H1 (cell line): ENCODE results near the gene KCNQ2.

ENCODE experiments used
- CEBPB ChIP-seq: IDR thresholded peaks from 2 replicates; pipeline ENCODE4 v1.6.1; 2012; ENCODE audit warnings: low read depth, low read length
- FOSL1 ChIP-seq: IDR thresholded peaks from 2 replicates; pipeline ENCODE4 v1.6.1; 2011; ENCODE audit warnings: mild to moderate bottlenecking, low read depth, low read length, moderate library complexity; ENCODE audit not compliant: insufficient read depth
- POLR2AphosphoS5 ChIP-seq: IDR thresholded peaks from 2 replicates; pipeline ENCODE4 v1.6.1; 2011; ENCODE audit warnings: low read depth, low read length
- POU5F1 ChIP-seq: IDR thresholded peaks from 2 replicates; pipeline ENCODE4 v1.6.1; 2011; ENCODE audit warnings: low read depth, mild to moderate bottlenecking, low read length, moderate library complexity
- RXRA ChIP-seq: IDR thresholded peaks from 2 replicates; pipeline ENCODE4 v1.6.1; 2011; ENCODE audit warnings: low read depth, mild to moderate bottlenecking, low read length, moderate library complexity; ENCODE audit not compliant: insufficient read depth
- SRF ChIP-seq: IDR thresholded peaks from 2 replicates; pipeline ENCODE4 v1.6.1; 2011; ENCODE audit warnings: mild to moderate bottlenecking, low read depth, low read length, moderate library complexity
- TF ChIP-seq, protein P1 (sequence below), 3 experiments: IDR thresholded peaks; 1 replicate in 2 of 3; 2 replicates in 1 of 3; pipeline versions ENCODE4 v1.5.1 to v1.6.1; 2011; ENCODE audit warnings: low read length in 3 of 3, mild to moderate bottlenecking in 3 of 3, inconsistent platforms in 2 of 3, low read depth in 1 of 3, moderate library complexity in 1 of 3; ENCODE audit not compliant: insufficient read depth in 1 of 3; ENCODE audit errors: control extremely low read depth in 1 of 3
- TF ChIP-seq, protein P2 (sequence below): IDR thresholded peaks from 2 replicates; pipeline ENCODE4 v1.6.1; 2012; ENCODE audit warnings: inconsistent platforms

DNA sequence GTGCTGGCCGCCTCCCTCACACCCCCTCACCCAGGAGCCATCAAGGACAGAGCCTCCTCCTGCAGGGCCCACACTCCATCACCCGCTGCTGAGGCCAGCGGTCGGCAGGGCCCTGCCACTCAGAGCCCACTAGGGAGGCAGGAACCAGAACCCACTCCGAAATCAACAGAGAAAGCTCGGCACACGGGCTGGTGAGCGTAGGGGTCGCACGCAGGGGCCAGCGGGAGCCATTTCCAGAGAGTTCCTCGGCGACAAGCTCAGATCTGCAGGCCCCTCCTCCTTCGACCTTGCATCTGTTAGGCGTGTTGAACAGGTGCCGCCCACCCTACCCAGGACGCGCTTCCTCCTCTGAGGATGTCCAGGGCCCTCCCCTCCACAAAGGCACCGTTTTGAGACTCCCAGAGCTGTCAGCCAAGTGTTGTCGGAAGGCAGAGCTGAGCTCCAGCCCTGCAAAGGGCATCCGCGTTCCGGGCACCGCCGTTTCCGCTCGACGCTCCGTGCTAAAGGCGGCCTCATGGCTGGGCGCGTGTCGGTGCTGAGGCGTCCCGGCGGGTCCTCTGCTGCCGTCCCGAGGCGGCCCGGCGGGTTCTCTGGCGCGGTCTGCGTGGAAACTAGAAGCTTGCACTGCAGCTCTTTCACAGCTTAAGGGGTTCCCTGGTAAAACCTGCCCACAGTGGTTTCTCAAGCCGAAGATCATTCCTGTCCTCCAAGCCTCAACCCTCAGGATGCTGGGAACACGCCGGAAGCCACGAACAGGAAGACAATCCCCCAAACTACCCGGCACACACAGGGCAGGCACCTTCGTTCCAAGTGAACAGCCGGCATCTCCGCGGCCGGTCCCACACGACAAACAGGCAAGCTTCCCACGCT is 6.8 kb downstream of the KCNQ2 start:
- no peak for TF ChIP-seq FOSL1
- TF ChIP-seq, protein P1, sequence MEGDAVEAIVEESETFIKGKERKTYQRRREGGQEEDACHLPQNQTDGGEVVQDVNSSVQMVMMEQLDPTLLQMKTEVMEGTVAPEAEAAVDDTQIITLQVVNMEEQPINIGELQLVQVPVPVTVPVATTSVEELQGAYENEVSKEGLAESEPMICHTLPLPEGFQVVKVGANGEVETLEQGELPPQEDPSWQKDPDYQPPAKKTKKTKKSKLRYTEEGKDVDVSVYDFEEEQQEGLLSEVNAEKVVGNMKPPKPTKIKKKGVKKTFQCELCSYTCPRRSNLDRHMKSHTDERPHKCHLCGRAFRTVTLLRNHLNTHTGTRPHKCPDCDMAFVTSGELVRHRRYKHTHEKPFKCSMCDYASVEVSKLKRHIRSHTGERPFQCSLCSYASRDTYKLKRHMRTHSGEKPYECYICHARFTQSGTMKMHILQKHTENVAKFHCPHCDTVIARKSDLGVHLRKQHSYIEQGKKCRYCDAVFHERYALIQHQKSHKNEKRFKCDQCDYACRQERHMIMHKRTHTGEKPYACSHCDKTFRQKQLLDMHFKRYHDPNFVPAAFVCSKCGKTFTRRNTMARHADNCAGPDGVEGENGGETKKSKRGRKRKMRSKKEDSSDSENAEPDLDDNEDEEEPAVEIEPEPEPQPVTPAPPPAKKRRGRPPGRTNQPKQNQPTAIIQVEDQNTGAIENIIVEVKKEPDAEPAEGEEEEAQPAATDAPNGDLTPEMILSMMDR (IDR thresholded peaks at IDR 0.05; ENCODE audit: control extremely low read depth in 1 of 3, insufficient read depth in 1 of 3, low read depth in 1 of 3, low read length in 3 of 3): no peak
- TF ChIP-seq SRF: no peak
- TF ChIP-seq, protein P2, sequence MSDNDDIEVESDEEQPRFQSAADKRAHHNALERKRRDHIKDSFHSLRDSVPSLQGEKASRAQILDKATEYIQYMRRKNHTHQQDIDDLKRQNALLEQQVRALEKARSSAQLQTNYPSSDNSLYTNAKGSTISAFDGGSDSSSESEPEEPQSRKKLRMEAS: no peak; the same call in 1 of the 2 replicates
- no peak for TF ChIP-seq RXRA
- no peak for TF ChIP-seq CEBPB
- TF ChIP-seq POLR2AphosphoS5: no peak
- no peak for TF ChIP-seq POU5F1
